Panc1 (cell line): Measurements from ENCODE around the gene HDGFL2. TPM values are rescaled to one million over a fixed set of nuclear protein-coding genes. Genes with fewer than 3 reads are reported as not detected.

Experiments used
- ATAC-seq: fragments of 200-7000 bp; cut with Tn5 transposase; 2 replicates; pipeline ENCODE4 v1.9.1; 2020; ENCODE audit warnings: mild to moderate bottlenecking, moderate library complexity
- BruUV-seq: library from RNA; stranded (reverse); fragments of 400-500 nt; replicated peaks from 2 replicates; lab custom pipeline; 2021; lab: Mats Ljungman, UMichigan
- CTCF ChIA-PET: fragments of 300-600 bp; sonication (Branson Sonifier 250); formaldehyde crosslinking; loops from one replicate; lab custom pipeline; 2022; ENCODE audit warnings: antibody characterized with exemption; lab: Charles Lee
- POLR2A ChIA-PET: fragments of 300-600 bp; sonication (Branson Sonifier 250); formaldehyde crosslinking; loops from one replicate; lab custom pipeline; 2022; ENCODE audit warnings: antibody characterized with exemption; lab: Charles Lee
- DNase-seq: peaks from one replicate; pipeline ENCODE4 v3.0.0-alpha.2; 2010; ENCODE audit warnings: low read depth, low spot score
- H3K27ac ChIP-seq: 2 replicates; pipeline ENCODE4 v1.5.1; 2011; ENCODE audit warnings: mild to moderate bottlenecking, low read length, inconsistent platforms
- H3K27me3 ChIP-seq: fragments of 200-500 bp; sonication (Bioruptor generic); 2 replicates; pipeline ENCODE4 v1.6.0; 2014; ENCODE audit warnings: low read length, inconsistent platforms; ENCODE audit not compliant: control insufficient read depth, insufficient read depth
- H3K36me3 ChIP-seq: fragments of 200-500 bp; sonication (Bioruptor generic); 2 replicates; pipeline ENCODE4 v1.5.1; 2014; ENCODE audit warnings: inconsistent platforms, mild to moderate bottlenecking, low read length, moderate library complexity; ENCODE audit not compliant: control insufficient read depth, insufficient read depth
- H3K4me1 ChIP-seq: 2 replicates; pipeline ENCODE4 v1.5.1; 2011; ENCODE audit warnings: inconsistent platforms, mild to moderate bottlenecking, low read length, moderate library complexity; ENCODE audit not compliant: control insufficient read depth, insufficient read depth
- H3K4me3 ChIP-seq, 2 experiments: 2 replicates each; pipeline ENCODE4 v1.5.1; 2011 to 2012; ENCODE audit warnings: low read depth in 2 of 2, low read length in 2 of 2, mild to moderate bottlenecking in 2 of 2, inconsistent platforms in 1 of 2, moderate library complexity in 1 of 2
- H3K9me3 ChIP-seq: fragments of 200-500 bp; sonication (Bioruptor generic); 2 replicates; pipeline ENCODE4 v1.5.1; 2014; ENCODE audit warnings: low read depth, mild to moderate bottlenecking, inconsistent platforms, low read length, moderate library complexity; ENCODE audit not compliant: control insufficient read depth, insufficient read depth
- POLR2AphosphoS5 ChIP-seq: IDR thresholded peaks from 2 replicates; pipeline ENCODE4 v1.6.1; 2012; ENCODE audit warnings: mild to moderate bottlenecking, low read depth, low read length, moderate library complexity
- REST ChIP-seq, 2 experiments: IDR thresholded peaks; 2 replicates each; pipeline ENCODE4 v1.6.1; 2011 to 2012; ENCODE audit warnings: low read depth in 2 of 2, control low read depth in 1 of 2, low read length in 1 of 2, mild to moderate bottlenecking in 1 of 2, moderate library complexity in 1 of 2; ENCODE audit not compliant: insufficient read depth in 1 of 2
- SIN3A ChIP-seq: IDR thresholded peaks from 2 replicates; pipeline ENCODE4 v1.6.1; 2012; ENCODE audit warnings: low read depth, mild to moderate bottlenecking, low read length, moderate library complexity, borderline replicate concordance; ENCODE audit not compliant: insufficient read depth
- TCF7L2 ChIP-seq: IDR thresholded peaks from 2 replicates; pipeline ENCODE4 v1.6.1; 2011; ENCODE audit warnings: mild to moderate bottlenecking, low read depth, low read length, inconsistent platforms
- in situ Hi-C: cut with HindIII; loops from 2 replicates; pipeline ENCODE4 v1.10.0; 2016; ENCODE audit warnings: low sequenced_read_pairs, low pct_unique_long_range_greater_than_20kb
- intact Hi-C: fragments of 100-400 bp; cut with micrococcal nuclease; formaldehyde crosslinking; loops from one replicate; pipeline ENCODE4 v1.10.0; 2022; ENCODE audit not compliant: unreplicated experiment
- total RNA-seq: library from RNA; stranded (reverse); gene quantifications from one replicate; pipeline ENCODE4 v1.2.1, GENCODE V29; 2021; ENCODE audit not compliant: unreplicated experiment
- TF ChIP-seq, protein P1 (sequence below): fragments of 450-650 bp; IDR thresholded peaks from 2 replicates; pipeline ENCODE4 v1.5.1; 2017; ENCODE audit warnings: mild to moderate bottlenecking

HDGFL2 gene
- total RNA-seq, 1 experiment from 2014 or later = 56.9 TPM

GRCh38 chr19:4503825-4504170, 31.7 kb downstream of the HDGFL2 start:
- ATAC-seq = no peak
- no peak for DNase-seq
- POLR2A ChIA-PET = no interaction called here
- Histone ChIP-seq H3K27me3 (no peaks in the 10 kb centered on the region), H3K36me3 (no peaks in the 10 kb centered on the region), H3K27ac (no peak overlapping the region), H3K4me1 (no peaks in the 10 kb centered on the region), H3K9me3 (no peaks in the 10 kb centered on the region), H3K4me3 (no peak overlapping the region)
- in situ Hi-C loops = no loop called here
- CTCF ChIA-PET = interaction anchor here (0.6 kb wide), 1 partner anchor 12 kb away, joined by 5 read pairs; no protein-coding TSS in a partner anchor
- no TSS peak for BruUV-seq
- intact Hi-C loops = no loop called here
- TF ChIP-seq SIN3A (no peak), POLR2AphosphoS5 (no peak), REST (IDR thresholded peaks at IDR 0.05; ENCODE audit: insufficient read depth in 1 of 2, low read depth in 2 of 2, low read length in 1 of 2) (no peak)
- TF ChIP-seq, protein P1, sequence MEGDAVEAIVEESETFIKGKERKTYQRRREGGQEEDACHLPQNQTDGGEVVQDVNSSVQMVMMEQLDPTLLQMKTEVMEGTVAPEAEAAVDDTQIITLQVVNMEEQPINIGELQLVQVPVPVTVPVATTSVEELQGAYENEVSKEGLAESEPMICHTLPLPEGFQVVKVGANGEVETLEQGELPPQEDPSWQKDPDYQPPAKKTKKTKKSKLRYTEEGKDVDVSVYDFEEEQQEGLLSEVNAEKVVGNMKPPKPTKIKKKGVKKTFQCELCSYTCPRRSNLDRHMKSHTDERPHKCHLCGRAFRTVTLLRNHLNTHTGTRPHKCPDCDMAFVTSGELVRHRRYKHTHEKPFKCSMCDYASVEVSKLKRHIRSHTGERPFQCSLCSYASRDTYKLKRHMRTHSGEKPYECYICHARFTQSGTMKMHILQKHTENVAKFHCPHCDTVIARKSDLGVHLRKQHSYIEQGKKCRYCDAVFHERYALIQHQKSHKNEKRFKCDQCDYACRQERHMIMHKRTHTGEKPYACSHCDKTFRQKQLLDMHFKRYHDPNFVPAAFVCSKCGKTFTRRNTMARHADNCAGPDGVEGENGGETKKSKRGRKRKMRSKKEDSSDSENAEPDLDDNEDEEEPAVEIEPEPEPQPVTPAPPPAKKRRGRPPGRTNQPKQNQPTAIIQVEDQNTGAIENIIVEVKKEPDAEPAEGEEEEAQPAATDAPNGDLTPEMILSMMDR = no peak

DNA sequence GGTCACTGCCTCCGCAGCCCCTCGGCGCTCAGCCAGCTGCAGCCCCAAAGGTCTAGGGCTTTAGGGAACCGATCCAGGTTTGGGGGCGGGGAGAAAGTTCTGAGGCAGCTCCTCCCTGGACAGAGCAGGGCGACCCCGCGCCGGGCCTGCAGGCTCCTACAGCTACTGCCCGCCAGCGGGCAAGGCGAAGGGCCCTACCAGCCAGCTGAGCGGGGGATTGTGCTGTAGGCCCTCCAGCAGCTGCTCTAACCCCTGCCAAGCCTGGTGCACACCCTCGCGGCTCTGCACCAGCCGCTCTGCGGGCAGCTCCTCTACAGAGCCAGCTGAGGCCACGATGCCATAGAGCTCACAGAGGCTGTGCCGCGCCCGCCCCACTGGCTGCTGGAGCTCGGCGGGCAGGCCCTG, 32.2 kb downstream of the HDGFL2 start:
- POLR2A ChIA-PET = no interaction called here
- CTCF ChIA-PET = interaction anchor here (0.6 kb wide), 1 partner anchor 12 kb away, joined by 5 read pairs; no protein-coding TSS in a partner anchor
- Histone ChIP-seq H3K9me3 (no peaks in the 10 kb centered on the region), H3K27ac (no peak overlapping the region), H3K36me3 (no peaks in the 10 kb centered on the region), H3K27me3 (no peaks in the 10 kb centered on the region), H3K4me1 (no peaks in the 10 kb centered on the region), H3K4me3 (no peak overlapping the region)
- DNase-seq (no peak), ATAC-seq (no peak)
- in situ Hi-C loops = no loop called here
- no TSS peak for BruUV-seq
- no peak for TF ChIP-seq POLR2AphosphoS5
- TF ChIP-seq REST (IDR thresholded peaks at IDR 0.05; ENCODE audit: insufficient read depth in 1 of 2, low read depth in 2 of 2, low read length in 1 of 2) = no peak
- TF ChIP-seq TCF7L2 = no peak
- TF ChIP-seq, protein P1 = no peak
- TF ChIP-seq SIN3A = no peak
- intact Hi-C loops = no loop called here
